Neuronal stem cell (in vitro differentiated cells): ENCODE measurements around the gene RBM4.
"Not testable (repeated sequence)": the region's sequence is repeated elsewhere in the genome, so short reads cannot be mapped to it uniquely, and the experiment has no call there.

Experiments used
- DNase-seq: peaks from one replicate; pipeline ENCODE4 v3.0.0-alpha.2; 2013; ENCODE audit warnings: low spot score
- H2AFZ ChIP-seq: one replicate; pipeline ENCODE4 v1.6.1; 2013; ENCODE audit warnings: mild to moderate bottlenecking, low read length, inconsistent platforms
- H2AK5ac ChIP-seq: 2 replicates; pipeline ENCODE4 v1.6.1; 2013; ENCODE audit warnings: low read depth, mild to moderate bottlenecking, inconsistent platforms, low read length, moderate library complexity, mixed read lengths
- H2BK120ac ChIP-seq: 2 replicates; pipeline ENCODE4 v1.6.1; 2013; ENCODE audit warnings: low read depth, mild to moderate bottlenecking, inconsistent platforms, low read length, moderate library complexity, mixed read lengths
- H2BK12ac ChIP-seq: one replicate; pipeline ENCODE4 v1.6.1; 2013; ENCODE audit warnings: low read length, inconsistent platforms
- H2BK15ac ChIP-seq: 2 replicates; pipeline ENCODE4 v1.6.1; 2013; ENCODE audit warnings: mild to moderate bottlenecking, low read length, inconsistent platforms, mixed read lengths
- H2BK5ac ChIP-seq: one replicate; pipeline ENCODE4 v1.6.1; 2013; ENCODE audit warnings: inconsistent platforms, mild to moderate bottlenecking, low read length, moderate library complexity
- H3K14ac ChIP-seq: one replicate; pipeline ENCODE4 v1.6.1; 2013; ENCODE audit warnings: low read length, inconsistent platforms
- H3K18ac ChIP-seq: 2 replicates; pipeline ENCODE4 v1.6.1; 2013; ENCODE audit warnings: low read length, inconsistent platforms
- H3K23ac ChIP-seq: 2 replicates; pipeline ENCODE4 v1.6.1; 2013; ENCODE audit warnings: low read depth, mild to moderate bottlenecking, mixed read lengths, low read length, inconsistent platforms; ENCODE audit not compliant: poor library complexity
- H3K27ac ChIP-seq: replicated peaks from 3 replicates; pipeline ENCODE4 v1.5.1; 2013; ENCODE audit warnings: low read length, inconsistent platforms
- H3K27me3 ChIP-seq, 3 experiments: 2 replicates each; pipeline ENCODE4 v1.6.1; 2013; ENCODE audit warnings: low read length in 3 of 3, mild to moderate bottlenecking in 2 of 3, inconsistent platforms in 1 of 3, low read depth in 1 of 3, mixed read lengths in 1 of 3, moderate library complexity in 1 of 3; ENCODE audit not compliant: control insufficient read depth in 3 of 3, insufficient read depth in 3 of 3
- H3K36me3 ChIP-seq, 2 donors: replicated peaks in 1 of 2; 2 replicates each; pipeline ENCODE4 v1.6.1; 2013; ENCODE audit warnings: low read length in 2 of 2; ENCODE audit not compliant: control insufficient read depth in 2 of 2, insufficient read depth in 2 of 2
- H3K4ac ChIP-seq: 2 replicates; pipeline ENCODE4 v1.6.1; 2013; ENCODE audit warnings: inconsistent platforms, mild to moderate bottlenecking, low read length, moderate library complexity
- H3K4me1 ChIP-seq, 2 donors: 1 replicate in 1 of 2; 2 replicates in 1 of 2; pipeline ENCODE4 v1.6.1; 2013; ENCODE audit warnings: low read length in 2 of 2, low read depth in 1 of 2; ENCODE audit not compliant: control insufficient read depth in 2 of 2, insufficient read depth in 1 of 2
- H3K4me2 ChIP-seq: one replicate; pipeline ENCODE4 v1.6.1; 2013; ENCODE audit warnings: mild to moderate bottlenecking, low read length, inconsistent platforms; ENCODE audit not compliant: insufficient read depth, poor library complexity, severe bottlenecking
- H3K4me3 ChIP-seq, 2 donors: 2 replicates each; pipeline ENCODE4 v1.5.1; 2013; ENCODE audit warnings: low read length in 2 of 2, mild to moderate bottlenecking in 2 of 2, inconsistent platforms in 1 of 2, moderate library complexity in 1 of 2
- H3K79me1 ChIP-seq: one replicate; pipeline ENCODE4 v1.6.1; 2013; ENCODE audit warnings: low read depth, mild to moderate bottlenecking, inconsistent platforms, low read length, moderate library complexity
- H3K9ac ChIP-seq: one replicate; pipeline ENCODE4 v1.6.1; 2013; ENCODE audit warnings: mild to moderate bottlenecking, low read depth, low read length, inconsistent platforms; ENCODE audit not compliant: poor library complexity
- H3K9me3 ChIP-seq, 2 donors: replicated peaks in 1 of 2; 2 replicates each; pipeline versions ENCODE3 to v1.6.1; 2013; ENCODE audit warnings: low read length in 2 of 2, mild to moderate bottlenecking in 2 of 2, inconsistent platforms in 1 of 2, low read depth in 1 of 2, mixed read lengths in 1 of 2, moderate library complexity in 1 of 2; ENCODE audit not compliant: control insufficient read depth in 2 of 2, insufficient read depth in 1 of 2
- H4K8ac ChIP-seq: one replicate; pipeline ENCODE4 v1.6.1; 2013; ENCODE audit warnings: low read depth, mild to moderate bottlenecking, inconsistent platforms, low read length, moderate library complexity
- H4K91ac ChIP-seq: one replicate; pipeline ENCODE4 v1.6.1; 2013; ENCODE audit warnings: low read length, low read depth, mild to moderate bottlenecking, inconsistent platforms; ENCODE audit not compliant: poor library complexity
- WGBS, 2 donors: extraction: QIAGEN DNeasy Blood & Tissue Kit; methylation state at CpG; one replicate each; pipeline ENCODE4 v1.1.7; 2013; ENCODE audit warnings: missing lambda C conversion rate in 2 of 2, mixed read lengths in 1 of 2; ENCODE audit not compliant: insufficient read length in 2 of 2, insufficient replicate concordance in 1 of 2; ENCODE audit errors: extremely low coverage in 2 of 2; 5-methylcytosine and 5-hydroxymethylcytosine counted together

Gene RBM4

GRCh38 chr11:66603072-66603471, 35.4 kb upstream of the RBM4 start:
- Histone ChIP-seq H4K91ac (no peak overlapping the region), H2BK15ac (no peak overlapping the region), H3K23ac (no peak overlapping the region), H3K4me2 (no peak overlapping the region), H2AK5ac (no peak overlapping the region), H3K4me1 (peaks cover 0 to 1% of the 10 kb centered on the region in 2 donors), H3K9ac (peak overlapping the region; percentile 63), H2BK120ac (no peak overlapping the region), H2BK5ac (no peak overlapping the region), H3K79me1 (no peaks in the 10 kb centered on the region), H3K36me3 (peaks cover 34 to 82% of the 10 kb centered on the region in 2 donors), H3K18ac (no peak overlapping the region), H2BK12ac (no peak overlapping the region), H3K27me3 (no peaks in the 10 kb centered on the region), H4K8ac (no peak overlapping the region), H3K4me3 (no peak overlapping the region), H3K9me3 (peaks cover 0 to 1% of the 10 kb centered on the region in 2 donors), H3K14ac (peak overlapping the region; percentile 91), H3K4ac (no peak overlapping the region), H3K27ac (no peak overlapping the region), H2AFZ (no peak overlapping the region)
- DNase-seq: no peak
- WGBS, 2 donors: no CpG with 5 or more reads among the region's 6 CpGs

- H3K4me2 ChIP-seq: no peak overlapping the region
- no CpG with 5 or more reads among the region's 5 CpGs for WGBS, 2 donors
- H3K27ac ChIP-seq: no peak overlapping the region
- peaks cover 34 to 76% of the 10 kb centered on the region in 2 donors for H3K36me3 ChIP-seq
- no peak overlapping the region for H3K23ac ChIP-seq
- H3K14ac ChIP-seq: no peak overlapping the region
- H4K8ac ChIP-seq: no peak overlapping the region
- no peak overlapping the region for H3K18ac ChIP-seq
- no peak for DNase-seq
- H2AFZ ChIP-seq: no peak overlapping the region
- no peaks in the 10 kb centered on the region for H3K79me1 ChIP-seq
- H2BK120ac ChIP-seq: no peak overlapping the region
- H3K4me1 ChIP-seq: peaks cover 0 to 1% of the 10 kb centered on the region in 2 donors
- H3K4me3 ChIP-seq: no peak overlapping the region
- no peak overlapping the region for H2AK5ac ChIP-seq
- H4K91ac ChIP-seq: no peak overlapping the region
- no peak overlapping the region for H2BK5ac ChIP-seq
- no peak overlapping the region for H2BK15ac ChIP-seq
- no peak overlapping the region for H3K4ac ChIP-seq
- no peaks in the 10 kb centered on the region for H3K27me3 ChIP-seq
- no peak overlapping the region for H2BK12ac ChIP-seq
- no peak overlapping the region for H3K9ac ChIP-seq
- H3K9me3 ChIP-seq: peaks cover 0 to 1% of the 10 kb centered on the region in 2 donors
These were observed 34.3 kb upstream of the RBM4 start for GRCh38 chr11:66604155-66604554.

- not testable (repeated sequence) for H3K27ac ChIP-seq, H3K9me3 ChIP-seq
These were observed 31.9 kb upstream of the RBM4 start for GRCh38 chr11:66606608-66607007.

GRCh38 chr11:66607126-66607834, 31.2 kb upstream of the RBM4 start:
- no peak overlapping the region for H3K14ac ChIP-seq

More at GRCh38 chr11:66606608-66607007, 31.9 kb upstream of the RBM4 start:
- DNase-seq, H4K8ac ChIP-seq, H3K27me3 ChIP-seq, H3K14ac ChIP-seq, H2BK15ac ChIP-seq, H3K9ac ChIP-seq, H2AK5ac ChIP-seq, H3K4me1 ChIP-seq, H3K18ac ChIP-seq, H3K79me1 ChIP-seq, H2BK5ac ChIP-seq, H3K4ac ChIP-seq, H3K4me3 ChIP-seq, H2AFZ ChIP-seq, H3K4me2 ChIP-seq, H4K91ac ChIP-seq, H2BK12ac ChIP-seq, H3K23ac ChIP-seq: not testable (repeated sequence)
- Histone ChIP-seq H2BK120ac (peak overlapping the region; percentile 67), H3K36me3 (peaks cover 24 to 53% of the 10 kb centered on the region in 2 donors)
- no CpG with 5 or more reads among the region's 3 CpGs for WGBS, 2 donors

More at GRCh38 chr11:66607126-66607834, 31.2 kb upstream of the RBM4 start:
- Histone ChIP-seq H2BK15ac (no peak overlapping the region), H3K4me2 (no peak overlapping the region), H3K79me1 (no peaks in the 10 kb centered on the region), H3K9ac (no peak overlapping the region), H2BK12ac (no peak overlapping the region), H3K27me3 (no peaks in the 10 kb centered on the region), H3K9me3 (peaks cover 0 to 1% of the 10 kb centered on the region in 2 donors), H3K18ac (no peak overlapping the region), H2BK120ac (peak overlapping the region; percentile 67), H2AFZ (no peak overlapping the region), H3K4ac (no peak overlapping the region), H3K23ac (no peak overlapping the region), H4K91ac (no peak overlapping the region), H2AK5ac (no peak overlapping the region), H3K4me3 (no peak overlapping the region), H3K4me1 (peaks cover 0 to 1% of the 10 kb centered on the region in 2 donors), H2BK5ac (no peak overlapping the region), H3K36me3 (peaks cover 24 to 47% of the 10 kb centered on the region in 2 donors), H3K27ac (no peak overlapping the region), H4K8ac (no peak overlapping the region)
- no peak for DNase-seq
- WGBS, 2 donors: no CpG with 5 or more reads among the region's 8 CpGs
